HepG2 (cell line): Measurements from ENCODE around the gene HPS4. TPM values are rescaled to one million over a fixed set of nuclear protein-coding genes. Genes with fewer than 3 reads are reported as not detected.

Experiments used
- ATAC-seq: fragments of 200-7000 bp; cut with Tn5 transposase; 3 replicates; pipeline ENCODE4 v1.9.1; 2020; ENCODE audit warnings: mild to moderate bottlenecking, moderate library complexity
- BruUV-seq: library from RNA; stranded (reverse); fragments of 400-500 nt; replicated peaks from 2 replicates; lab custom pipeline; 2021; lab: Mats Ljungman, UMichigan
- CTCF ChIA-PET: fragments of 300-600 bp; formaldehyde crosslinking; extraction: SDS; loops from one replicate; lab custom pipeline; 2021; ENCODE audit warnings: low total read pairs, inconsistent platforms, low intra/inter-chr PET ratio; lab: Yijun Ruan, JAX
- POLR2A ChIA-PET: fragments of 350-600 bp; sonication (Branson Sonifier 250); formaldehyde crosslinking; loops from one replicate; lab custom pipeline; 2020; ENCODE audit warnings: antibody characterized with exemption, inconsistent platforms; lab: Yijun Ruan, JAX
- DNase-seq: peaks from one replicate; pipeline ENCODE4 v3.0.0-alpha.2; 2015; ENCODE audit warnings: low spot score
- FAIRE-seq: peaks from 3 replicates; lab custom pipeline; 2011; peaks lifted over from hg19 to GRCh38; lab: Jason Lieb, UNC
- H2AFZ ChIP-seq: one replicate; pipeline ENCODE4 v1.6.1; 2011; ENCODE audit warnings: low read length, inconsistent platforms
- H3K27ac ChIP-seq: fragments of 300-600 bp; 3 replicates; pipeline ENCODE4 v1.8.0; 2011; ENCODE audit warnings: mixed run types, mild to moderate bottlenecking, mixed read lengths, low read length, inconsistent platforms; ENCODE audit not compliant: insufficient read depth; ENCODE audit errors: extremely low read length
- H3K27me3 ChIP-seq, 2 experiments: fragments of 200-600 bp in 1 of 2; 2 replicates in 1 of 2; 3 replicates in 1 of 2; pipeline versions ENCODE4 v1.6.0 to v1.8.0; 2011; ENCODE audit warnings: low read length in 2 of 2, mild to moderate bottlenecking in 2 of 2, moderate library complexity in 2 of 2, inconsistent platforms in 1 of 2; ENCODE audit not compliant: insufficient read depth in 2 of 2, control insufficient read depth in 1 of 2
- H3K36me3 ChIP-seq, 2 experiments: fragments of 200-600 bp in 1 of 2; replicated peaks in 1 of 2; 2 replicates in 1 of 2; 3 replicates in 1 of 2; pipeline versions ENCODE4 v1.5.1 to v1.8.0; 2011; ENCODE audit warnings: low read length in 2 of 2, inconsistent platforms in 1 of 2; ENCODE audit not compliant: insufficient read depth in 2 of 2, control insufficient read depth in 1 of 2
- H3K4me1 ChIP-seq: 2 replicates; pipeline ENCODE4 v1.5.1; 2012; ENCODE audit warnings: low read length, inconsistent platforms; ENCODE audit not compliant: insufficient read depth
- H3K4me2 ChIP-seq: 2 replicates; pipeline ENCODE4 v1.6.0; 2011; ENCODE audit warnings: low read depth, low read length, inconsistent platforms
- H3K4me3 ChIP-seq, 3 experiments: fragments of 200-600 bp in 1 of 3; sonication (generic), shearing (Covaris generic) in 1 of 3; replicated peaks in 1 of 3; 2 replicates each; pipeline ENCODE4 v1.5.1; 2011 to 2016; ENCODE audit warnings: low read length in 3 of 3, inconsistent platforms in 2 of 3, low read depth in 2 of 3, mild to moderate bottlenecking in 2 of 3, control low read depth in 1 of 3, mixed read lengths in 1 of 3; ENCODE audit not compliant: insufficient read depth in 1 of 3
- H3K79me2 ChIP-seq: one replicate; pipeline ENCODE4 v1.6.1; 2011; ENCODE audit warnings: low read length, inconsistent platforms; ENCODE audit not compliant: insufficient read depth
- H3K9ac ChIP-seq: 2 replicates; pipeline ENCODE4 v1.6.0; 2011; ENCODE audit warnings: mild to moderate bottlenecking, low read depth, low read length, inconsistent platforms; ENCODE audit not compliant: insufficient read depth
- H3K9me3 ChIP-seq: 2 replicates; pipeline ENCODE4 v1.5.1; 2012; ENCODE audit warnings: mild to moderate bottlenecking, low read length
- H4K20me1 ChIP-seq: 2 replicates; pipeline ENCODE4 v1.6.0; 2011; ENCODE audit warnings: inconsistent platforms, mild to moderate bottlenecking, low read length, moderate library complexity; ENCODE audit not compliant: insufficient read depth
- CENPT ChIP-seq: sonication (generic); formaldehyde crosslinking; IDR thresholded peaks from 2 replicates; pipeline ENCODE4 v1.8.0; 2022; ENCODE audit warnings: low read depth, mild to moderate bottlenecking, moderate library complexity, missing genetic modification reagents
- JDP2 ChIP-seq: sonication (generic); formaldehyde crosslinking; IDR thresholded peaks from 2 replicates; pipeline ENCODE4 v1.8.1; 2022; ENCODE audit warnings: missing genetic modification reagents, borderline replicate concordance
- MTA3 ChIP-seq: sonication (generic); formaldehyde crosslinking; IDR thresholded peaks from 2 replicates; pipeline ENCODE4 v1.4.0; 2020; ENCODE audit warnings: missing genetic modification reagents
- NFYC ChIP-seq: IDR thresholded peaks from 2 replicates; pipeline ENCODE4 v1.6.1; 2016; ENCODE audit warnings: missing genetic modification reagents, missing compliant biosample characterization
- RARG ChIP-seq: sonication (generic); formaldehyde crosslinking; IDR thresholded peaks from 2 replicates; pipeline ENCODE4 v1.4.0; 2020; ENCODE audit warnings: low read depth, mild to moderate bottlenecking, missing genetic modification reagents
- SALL1 ChIP-seq: sonication (generic); formaldehyde crosslinking; IDR thresholded peaks from 2 replicates; pipeline ENCODE4 v1.8.0; 2022; ENCODE audit warnings: mild to moderate bottlenecking, missing genetic modification reagents
- SMC3 ChIP-seq: IDR thresholded peaks from 2 replicates; pipeline ENCODE4 v1.6.1; 2011; ENCODE audit warnings: low read length, improper control_type of control experiment
- SP1 ChIP-seq, 2 experiments: fragments of 450-650 bp in 1 of 2; sonication (generic) in 1 of 2; formaldehyde crosslinking in 1 of 2; IDR thresholded peaks; 2 replicates each; pipeline versions ENCODE4 v1.4.0 to v1.6.1; 2016 to 2020; ENCODE audit warnings: missing genetic modification reagents in 1 of 2
- TCF7L2 ChIP-seq: IDR thresholded peaks from 2 replicates; pipeline ENCODE4 v1.6.1; 2011; ENCODE audit warnings: mild to moderate bottlenecking, low read depth, low read length, moderate library complexity
- ZNF124 ChIP-seq: sonication (generic); formaldehyde crosslinking; IDR thresholded peaks from 2 replicates; pipeline ENCODE4 v1.4.0; 2020; ENCODE audit warnings: missing genetic modification reagents
- ZNF460 ChIP-seq: sonication (generic); formaldehyde crosslinking; IDR thresholded peaks from 2 replicates; pipeline ENCODE4 v1.5.1; 2020; ENCODE audit warnings: missing genetic modification reagents, mild to moderate bottlenecking, borderline replicate concordance
- ZNF556 ChIP-seq: sonication (generic); formaldehyde crosslinking; IDR thresholded peaks from 2 replicates; pipeline ENCODE4 v1.4.0; 2020; ENCODE audit warnings: mild to moderate bottlenecking, missing genetic modification reagents, borderline replicate concordance
- ZNF616 ChIP-seq: sonication (generic); formaldehyde crosslinking; IDR thresholded peaks from 2 replicates; pipeline ENCODE4 v1.5.0; 2020; ENCODE audit warnings: low read depth, mild to moderate bottlenecking, missing genetic modification reagents
- WGBS: methylation state at CpG from one replicate; pipeline ENCODE4 v1.1.6; 2017; ENCODE audit warnings: low lambda C conversion rate; 5-methylcytosine and 5-hydroxymethylcytosine counted together
- in situ Hi-C: cut with HindIII; loops from 2 replicates; pipeline ENCODE4 v1.10.0; 2017; ENCODE audit warnings: low pct_unique_long_range_greater_than_20kb; ENCODE audit not compliant: extremely low pct_ligation_motif_present
- intact Hi-C: fragments of 100-400 bp; cut with micrococcal nuclease; formaldehyde crosslinking; loops from one replicate; pipeline ENCODE4 v1.10.0; 2022; ENCODE audit not compliant: unreplicated experiment
- polyA plus RNA-seq, 8 experiments: library from polyadenylated mRNA; depleted of rRNA in 3 of 8; stranded (reverse) in 7 of 8; unstranded in 1 of 8; fragments of >200 nt; fragmentation: Illumina TruSeq in 4 of 8; extraction: Trizol in 4 of 8; gene quantifications; 2 replicates each; pipeline versions ENCODE4 v1.2.1 to v1.2.3, GENCODE V29; 2011 to 2016; ENCODE audit warnings: low read depth in 4 of 8, missing spikeins in 1 of 8, mixed read lengths in 1 of 8; ENCODE audit not compliant: insufficient read depth in 1 of 8
- total RNA-seq, 5 experiments: library from RNA; depleted of rRNA; stranded (reverse); fragments of >200 nt; fragmentation: Illumina TruSeq; extraction: Trizol; gene quantifications; 2 replicates each; pipeline ENCODE4 v1.2.3, GENCODE V29; 2016; ENCODE audit warnings: low read depth in 1 of 5

The HPS4 gene
- total and polyA plus RNA-seq, 2 of the 13 experiments (the other 11 are each of a cell fraction or from before 2014, with no cell fraction given) = 27.4 to 34.0 TPM

DNA sequence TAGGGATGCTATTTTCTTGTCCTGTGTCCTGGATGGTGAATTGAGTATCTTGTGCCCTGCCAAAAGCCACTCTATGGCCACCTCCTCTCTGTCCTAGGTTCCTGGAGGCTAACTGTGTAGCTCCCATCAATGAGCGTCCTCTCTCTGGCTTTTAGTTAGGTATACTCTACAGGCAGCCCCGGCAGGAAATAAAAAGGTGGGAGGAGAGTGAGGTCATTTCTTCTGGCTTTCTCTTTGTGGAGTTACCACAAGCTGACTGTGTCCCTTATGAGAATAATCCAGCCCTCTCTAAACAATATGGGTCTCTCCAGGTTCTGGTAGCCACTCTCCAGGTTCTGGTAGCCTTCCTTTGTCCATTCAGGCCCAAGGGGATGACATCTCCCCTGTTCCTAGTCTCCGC lies 66.2 kb downstream of the HPS4 start:
- no peak overlapping the region for H3K27ac ChIP-seq
- no peak overlapping the region for H3K9ac ChIP-seq
- ChIA-PET POLR2A (no interaction called here), CTCF (no interaction called here)
- in situ Hi-C loops (no loop called here), intact Hi-C loops (no loop called here)
- H4K20me1 ChIP-seq = no peaks in the 10 kb centered on the region
- H3K36me3 ChIP-seq = no peaks in the 10 kb centered on the region
- no peak overlapping the region for H3K4me2 ChIP-seq
- DNase-seq = no peak
- no peak for FAIRE-seq
- H3K27me3 ChIP-seq = peaks cover 2 to 31% of the 10 kb centered on the region in 2 experiments; a peak in 2 of 5 replicates
- ATAC-seq = no peak
- no TSS peak for BruUV-seq
- no peaks in the 10 kb centered on the region for H3K9me3 ChIP-seq
- no peaks in the 10 kb centered on the region for H3K4me1 ChIP-seq
- 25% methylated on average over 3 of the region's 3 CpGs for WGBS
- no peak overlapping the region for H2AFZ ChIP-seq
- no peaks in the 10 kb centered on the region for H3K79me2 ChIP-seq
- TF ChIP-seq ZNF556 (CRISPR knock-in tag) (no peak), MTA3 (CRISPR knock-in tag) (no peak), SMC3 (no peak), ZNF460 (CRISPR knock-in tag) (no peak), TCF7L2 (no peak), SP1 (IDR thresholded peaks at IDR 0.05) (no peak), SP1 (CRISPR knock-in tag; IDR thresholded peaks at IDR 0.05) (no peak), RARG (no peak), JDP2 (no peak), SALL1 (CRISPR knock-in tag) (no peak), ZNF124 (no peak), CENPT (CRISPR knock-in tag) (no peak), ZNF616 (CRISPR knock-in tag) (no peak), NFYC (CRISPR knock-in tag) (no peak)
- H3K4me3 ChIP-seq = no peak overlapping the region
